OCI-LY3 (cell line): ENCODE results near the gene CYS1.

ENCODE experiments used
- CTCF ChIP-seq: fragments of 200-600, 300-600 bp; sonication (generic); IDR thresholded peaks from 2 replicates; pipeline ENCODE4 v1.5.1; 2014; ENCODE audit warnings: antibody characterized with exemption, low read length, low read depth
- EZH2phosphoT487 ChIP-seq: fragments of 200-600 bp; shearing (Covaris generic); IDR thresholded peaks from 2 replicates; pipeline ENCODE4 v1.6.1; 2018; ENCODE audit warnings: antibody characterized with exemption, mixed run types, low read depth

GRCh38 chr2:10079870-10080535 is at the start of gene CYS1:
- TF ChIP-seq CTCF (no peak), EZH2phosphoT487 (no peak)
